HCEC 1CT (cell line): ENCODE data around the gene GPR149.
"Not testable (repeated sequence)": the region's sequence is repeated elsewhere in the genome, so short reads cannot be mapped to it uniquely, and the experiment has no call there.

Experiments
- DNase-seq: peaks from one replicate; pipeline ENCODE4 v3.0.0-alpha.2; 2017

GPR149 gene

GRCh38 chr3:154430014-154430413 lies at the start of gene GPR149:
Gene GPR149 (minus strand): TSS chr3:154430190. CDS start chr3:154429615, 575 bp downstream.
- DNase-seq: no peak

GRCh38 chr3:154473769-154474168 lies 43.8 kb upstream of the GPR149 start:
- no peak for DNase-seq

GRCh38 chr3:154469585-154469984 lies 39.6 kb upstream of the GPR149 start:
- DNase-seq: no peak

GRCh38 chr3:154464440-154465190 lies 34.6 kb upstream of the GPR149 start:
- no peak for DNase-seq

GRCh38 chr3:154458560-154458959 lies 28.6 kb upstream of the GPR149 start:
- no peak for DNase-seq

- DNase-seq: not testable (repeated sequence)
These were observed 9.1 kb upstream of the GPR149 start for GRCh38 chr3:154439081-154439480.

GRCh38 chr3:154431043-154431442 lies 1.1 kb upstream of the GPR149 start:
- DNase-seq: no peak

- DNase-seq: no peak
These were observed 1.4 kb downstream of the GPR149 start for GRCh38 chr3:154428286-154429206.

GRCh38 chr3:154427685-154428285 lies 2.2 kb downstream of the GPR149 start:
- DNase-seq: no peak

GRCh38 chr3:154422694-154423093 lies 7.3 kb downstream of the GPR149 start:
- no peak for DNase-seq

- no peak for DNase-seq
These were observed 8.9 kb downstream of the GPR149 start for GRCh38 chr3:154421083-154421482.

- DNase-seq: no peak
These were observed 31.7 kb downstream of the GPR149 start for GRCh38 chr3:154398084-154398967.

- DNase-seq: no peak
These were observed 40.1 kb downstream of the GPR149 start for GRCh38 chr3:154389861-154390260.

- no peak for DNase-seq
These were observed 45.5 kb downstream of the GPR149 start for GRCh38 chr3:154384479-154384878.

- no peak for DNase-seq
These were observed 51.7 kb downstream of the GPR149 start for GRCh38 chr3:154378311-154378710.

GRCh38 chr3:154367221-154367620 lies 62.8 kb downstream of the GPR149 start:
- no peak for DNase-seq

- DNase-seq: no peak
These were observed 65.1 kb downstream of the GPR149 start for GRCh38 chr3:154364849-154365248.

GRCh38 chr3:154361099-154361498 lies 68.9 kb downstream of the GPR149 start:
- no peak for DNase-seq

GRCh38 chr3:154356009-154356408 lies 74.0 kb downstream of the GPR149 start:
- DNase-seq: no peak

GRCh38 chr3:154349223-154349622 lies 80.8 kb downstream of the GPR149 start:
- DNase-seq: no peak

- DNase-seq: no peak
These were observed 84.4 kb downstream of the GPR149 start for GRCh38 chr3:154345422-154346122.

- no peak for DNase-seq
These were observed 91.4 kb downstream of the GPR149 start for GRCh38 chr3:154338570-154338969.
